AG10803 (cell line): ENCODE data around the gene KAZALD1.
A peak's percentile ranks its signal among the peaks of the same experiment; 100 is the strongest.

Experiments used
- DNase-seq: peaks from one replicate; pipeline ENCODE4 v3.0.0; 2010; ENCODE audit warnings: low read depth
- H3K4me3 ChIP-seq: 2 replicates; pipeline ENCODE4 v1.5.1; 2011; ENCODE audit warnings: mild to moderate bottlenecking, low read length, control low read depth
- CTCF ChIP-seq: conservative IDR thresholded peaks from 2 replicates; pipeline ENCODE4 v1.5.1; 2011; ENCODE audit warnings: mild to moderate bottlenecking, low read length, control low read depth, inconsistent platforms

Gene KAZALD1

GRCh38 chr10:101060036-101060950 is 1.5 kb upstream of the KAZALD1 start:
- H3K4me3 ChIP-seq = peak overlapping the region; percentile 100
- peak; percentile 93 for TF ChIP-seq CTCF
- peak; percentile 92 for DNase-seq

GRCh38 chr10:101060951-101061623 is 702 bp upstream of the KAZALD1 start:
- H3K4me3 ChIP-seq = peak overlapping the region; percentile 100
- TF ChIP-seq CTCF = no peak

GRCh38 chr10:101062232-101063049 is 652 bp downstream of the KAZALD1 start:
- peak overlapping the region; percentile 100 for H3K4me3 ChIP-seq
- DNase-seq = peak; percentile 44
- TF ChIP-seq CTCF = peak; percentile 33; the same call in 1 of the 2 replicates

More at GRCh38 chr10:101060951-101061623, 702 bp upstream of the KAZALD1 start:
- DNase-seq = peak; percentile 91

- peak overlapping the region; percentile 100 for H3K4me3 ChIP-seq
- DNase-seq = no peak
- TF ChIP-seq CTCF = no peak
Observed at GRCh38 chr10:101063050-101063525, 1.3 kb downstream of the KAZALD1 start.

- TF ChIP-seq CTCF = no peak; the same call in 1 of the 2 replicates
Observed at GRCh38 chr10:101063548-101064414, 2.0 kb downstream of the KAZALD1 start.

More at GRCh38 chr10:101063548-101064414, 2.0 kb downstream of the KAZALD1 start:
- no peak for DNase-seq
- H3K4me3 ChIP-seq = peak overlapping the region; percentile 100
